ENCODE measurements around the gene CD9.

DNA sequence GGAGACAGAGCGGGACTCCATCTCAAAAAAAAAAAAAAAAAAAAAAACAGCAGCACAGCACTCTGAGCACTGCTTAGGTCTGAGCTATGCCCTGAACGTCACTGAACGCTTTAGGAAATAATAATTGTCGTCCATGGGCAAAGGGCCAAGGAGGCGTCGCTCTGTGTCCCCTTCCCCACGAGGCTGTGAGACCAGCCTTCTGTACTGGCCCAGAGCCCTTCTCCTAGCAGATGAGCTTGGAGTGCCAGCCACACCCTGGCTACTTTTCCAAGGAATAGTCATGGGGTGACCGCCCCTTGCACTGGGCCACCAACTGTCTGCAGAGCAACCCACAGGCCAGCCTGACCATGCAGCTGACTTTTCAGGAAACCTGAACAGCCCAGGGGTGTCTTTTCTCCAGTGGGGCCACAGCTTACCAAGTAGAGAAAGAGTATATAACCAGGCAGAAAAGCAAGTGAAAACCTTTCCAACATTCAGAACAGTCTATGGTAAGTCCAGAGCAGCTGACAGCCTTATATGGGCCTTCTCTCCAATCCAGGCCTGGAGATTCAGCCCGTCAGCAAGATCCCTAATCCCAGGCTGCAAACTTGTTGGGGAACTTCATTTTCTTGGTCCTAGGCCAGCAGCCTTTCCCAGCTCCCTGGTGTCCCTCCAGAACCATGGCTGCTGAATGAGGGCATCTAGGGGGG is 28.5 kb downstream of the CD9 start:
- TF ChIP-seq, protein P1, sequence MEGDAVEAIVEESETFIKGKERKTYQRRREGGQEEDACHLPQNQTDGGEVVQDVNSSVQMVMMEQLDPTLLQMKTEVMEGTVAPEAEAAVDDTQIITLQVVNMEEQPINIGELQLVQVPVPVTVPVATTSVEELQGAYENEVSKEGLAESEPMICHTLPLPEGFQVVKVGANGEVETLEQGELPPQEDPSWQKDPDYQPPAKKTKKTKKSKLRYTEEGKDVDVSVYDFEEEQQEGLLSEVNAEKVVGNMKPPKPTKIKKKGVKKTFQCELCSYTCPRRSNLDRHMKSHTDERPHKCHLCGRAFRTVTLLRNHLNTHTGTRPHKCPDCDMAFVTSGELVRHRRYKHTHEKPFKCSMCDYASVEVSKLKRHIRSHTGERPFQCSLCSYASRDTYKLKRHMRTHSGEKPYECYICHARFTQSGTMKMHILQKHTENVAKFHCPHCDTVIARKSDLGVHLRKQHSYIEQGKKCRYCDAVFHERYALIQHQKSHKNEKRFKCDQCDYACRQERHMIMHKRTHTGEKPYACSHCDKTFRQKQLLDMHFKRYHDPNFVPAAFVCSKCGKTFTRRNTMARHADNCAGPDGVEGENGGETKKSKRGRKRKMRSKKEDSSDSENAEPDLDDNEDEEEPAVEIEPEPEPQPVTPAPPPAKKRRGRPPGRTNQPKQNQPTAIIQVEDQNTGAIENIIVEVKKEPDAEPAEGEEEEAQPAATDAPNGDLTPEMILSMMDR (IDR thresholded peaks at IDR 0.05; ENCODE audit: low read length) = no peak
- no peak for TF ChIP-seq EZH2 (IDR thresholded peaks at IDR 0.05; ENCODE audit: borderline replicate concordance, low read length)

Data from OCI-LY1 (cell line).